Spleen (tissue), 7 donors: ENCODE results near the gene RHOV.

Experiments
- POLR2A ChIP-seq, 3 donors: fragments of 450-650 bp; IDR thresholded peaks; one replicate each; pipeline ENCODE4 v1.5.1; 2017; ENCODE audit warnings: antibody characterized with exemption in 3 of 3, mild to moderate bottlenecking in 1 of 3
- POLR2AphosphoS5 ChIP-seq, 3 donors: sonication (generic); formaldehyde crosslinking; IDR thresholded peaks; one replicate each; pipeline ENCODE4 v1.5.1; 2017; ENCODE audit warnings: antibody characterized with exemption in 3 of 3
- TF ChIP-seq, protein P1 (sequence below), 11 experiments: fragments of 200-600 bp in 7 of 11; fragments of 450-650 bp in 4 of 11; sonication (generic) in 4 of 11; IDR thresholded peaks in 8 of 11; conservative IDR thresholded peaks in 3 of 11; 1 replicate in 7 of 11; 2 replicates in 4 of 11; pipeline versions ENCODE4 v1.4.0 to v1.8.0; 2016 to 2021; ENCODE audit warnings: antibody characterized with exemption in 11 of 11, inconsistent platforms in 4 of 11, mild to moderate bottlenecking in 1 of 11
- donor health status: DM: no; HTN: no; CAD: no; lungs with moderate emphysema.
- donor health status: DM: no; HTN: no; CAD: no.
- donor health status: DM: no; HTN: no; CAD: no.

DNA sequence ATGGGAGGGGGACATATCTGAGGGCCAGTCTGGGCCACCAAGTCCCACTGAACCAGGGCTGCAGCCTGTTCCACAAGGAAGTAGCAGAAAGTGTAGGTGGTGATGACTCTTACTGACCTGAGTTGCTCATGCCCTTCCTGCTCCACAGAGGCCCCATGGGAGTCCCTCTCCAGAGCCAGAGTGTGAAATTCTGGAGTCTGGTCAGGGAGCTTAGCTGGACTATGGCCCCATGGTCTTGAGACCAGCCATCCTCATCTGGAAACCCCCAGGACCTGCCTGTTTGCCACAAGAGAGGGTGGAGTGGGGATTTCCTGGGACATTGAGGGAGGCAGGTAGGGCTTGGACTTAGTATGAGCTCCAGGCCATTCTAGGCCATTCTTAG lies 27.2 kb downstream of the RHOV start:
- TF ChIP-seq, protein P1, sequence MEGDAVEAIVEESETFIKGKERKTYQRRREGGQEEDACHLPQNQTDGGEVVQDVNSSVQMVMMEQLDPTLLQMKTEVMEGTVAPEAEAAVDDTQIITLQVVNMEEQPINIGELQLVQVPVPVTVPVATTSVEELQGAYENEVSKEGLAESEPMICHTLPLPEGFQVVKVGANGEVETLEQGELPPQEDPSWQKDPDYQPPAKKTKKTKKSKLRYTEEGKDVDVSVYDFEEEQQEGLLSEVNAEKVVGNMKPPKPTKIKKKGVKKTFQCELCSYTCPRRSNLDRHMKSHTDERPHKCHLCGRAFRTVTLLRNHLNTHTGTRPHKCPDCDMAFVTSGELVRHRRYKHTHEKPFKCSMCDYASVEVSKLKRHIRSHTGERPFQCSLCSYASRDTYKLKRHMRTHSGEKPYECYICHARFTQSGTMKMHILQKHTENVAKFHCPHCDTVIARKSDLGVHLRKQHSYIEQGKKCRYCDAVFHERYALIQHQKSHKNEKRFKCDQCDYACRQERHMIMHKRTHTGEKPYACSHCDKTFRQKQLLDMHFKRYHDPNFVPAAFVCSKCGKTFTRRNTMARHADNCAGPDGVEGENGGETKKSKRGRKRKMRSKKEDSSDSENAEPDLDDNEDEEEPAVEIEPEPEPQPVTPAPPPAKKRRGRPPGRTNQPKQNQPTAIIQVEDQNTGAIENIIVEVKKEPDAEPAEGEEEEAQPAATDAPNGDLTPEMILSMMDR (IDR thresholded peaks at IDR 0.05 in 8 of 11, conservative IDR thresholded peaks at IDR 0.05 in 3 of 11): no peak
- no peak for TF ChIP-seq POLR2AphosphoS5 (IDR thresholded peaks at IDR 0.05)
- no peak for TF ChIP-seq POLR2A (IDR thresholded peaks at IDR 0.05)
